ENCODE measurements around the gene RAB29.

Gene RAB29

GRCh38 chr1:205813755-205814058 is 38.4 kb upstream of the RAB29 start:
- peaks cover 0 to 45% (median 36%) of the 10 kb centered on the region in 4 donors for H3K4me1 ChIP-seq
- no peak for TF ChIP-seq CTCF (IDR thresholded peaks at IDR 0.05)
- no peak for DNase-seq

GRCh38 chr1:205812878-205813754 is 37.8 kb upstream of the RAB29 start, which contains the start of gene SLC41A1:
Gene SLC41A1, minus strand, starts transcription at chr1:205813198. Its CDS starts 2,757 bp downstream, at chr1:205810441.
- intact Hi-C loops (cut with DNase I; ENCODE audit: low total_unique reads) = loop anchor here (10.0 kb wide), 1 partner anchor 58 kb away; the partner anchor contains the start of gene NUCKS1
- Histone ChIP-seq H3K4me3 (peak within 1 kb of the TSS; percentile 93 to 97), H3K27me3 (no peaks in the 10 kb centered on the region), H3K4me1 (peaks cover 0 to 51% (median 39%) of the 10 kb centered on the region in 4 donors), H3K36me3 (peaks cover 0 to 17% (median 15%) of the 10 kb centered on the region in 3 donors), H3K9me3 (no peaks in the 10 kb centered on the region), H3K27ac (peak within 1 kb of the TSS; percentile 91 to 93)
- peak in 1 of 2 experiments; percentile 8 for TF ChIP-seq CTCF (IDR thresholded peaks at IDR 0.05)
- peak; percentile 96 to 98 for DNase-seq

More at GRCh38 chr1:205813755-205814058, 38.4 kb upstream of the RAB29 start:
- Histone ChIP-seq H3K27ac (peak overlapping the region; percentile 91 to 93), H3K27me3 (no peaks in the 10 kb centered on the region), H3K9me3 (no peaks in the 10 kb centered on the region), H3K4me3 (peak overlapping the region; percentile 93 to 97), H3K36me3 (peaks cover 0 to 17% (median 15%) of the 10 kb centered on the region in 3 donors)
- intact Hi-C loops (cut with DNase I; ENCODE audit: low total_unique reads) = loop anchor here (10.0 kb wide), 1 partner anchor 59 kb away; the partner anchor contains the start of gene NUCKS1

DNA sequence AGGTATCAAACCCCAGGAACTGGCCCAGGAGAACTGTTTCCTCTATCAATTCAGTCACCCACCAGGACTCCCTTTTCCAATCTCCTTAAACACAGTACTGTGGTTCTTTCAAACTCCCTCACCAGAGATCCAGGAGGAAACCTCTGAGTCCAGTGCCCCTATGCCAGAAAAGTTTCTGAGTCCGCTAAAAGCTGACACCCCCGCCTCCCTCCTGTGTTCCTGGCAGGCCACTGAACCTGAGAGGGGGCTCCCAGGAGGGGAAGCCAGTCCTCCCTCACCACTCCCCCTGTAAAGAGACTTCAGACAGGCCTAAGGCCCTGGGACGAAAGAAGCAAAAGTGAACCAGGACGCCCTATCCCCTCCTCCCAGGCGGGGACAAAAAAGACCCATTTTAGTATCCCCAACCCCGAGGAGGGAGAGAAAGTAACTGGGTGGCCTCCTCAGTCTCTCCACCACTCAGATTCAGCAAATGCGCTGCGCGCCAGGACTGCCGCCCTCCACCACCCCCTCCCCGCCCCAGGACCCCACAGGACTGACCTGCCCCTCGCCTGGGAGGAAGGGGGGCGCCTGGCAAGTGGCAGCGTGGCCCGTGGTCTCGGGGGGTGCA is 37.1 kb upstream of the RAB29 start:
- Histone ChIP-seq H3K4me3 (peak overlapping the region; percentile 93 to 97), H3K4me1 (peaks cover 0 to 57% (median 39%) of the 10 kb centered on the region in 4 donors), H3K36me3 (peaks cover 0 to 17% (median 15%) of the 10 kb centered on the region in 3 donors), H3K9me3 (no peaks in the 10 kb centered on the region), H3K27me3 (no peaks in the 10 kb centered on the region), H3K27ac (peak overlapping the region; percentile 91 to 93)
- DNase-seq = peak; percentile 38 to 76
- intact Hi-C loops (cut with DNase I; ENCODE audit: low total_unique reads) = loop anchor here (10.0 kb wide), 1 partner anchor 58 kb away; the partner anchor contains the start of gene NUCKS1
- no peak for TF ChIP-seq CTCF (IDR thresholded peaks at IDR 0.05)

GRCh38 chr1:205811660-205812059 is 36.4 kb upstream of the RAB29 start:
- Histone ChIP-seq H3K27me3 (no peaks in the 10 kb centered on the region), H3K27ac (peak overlapping the region; percentile 91 to 93), H3K4me1 (peaks cover 0 to 64% (median 43%) of the 10 kb centered on the region in 4 donors), H3K9me3 (no peaks in the 10 kb centered on the region), H3K36me3 (peaks cover 0 to 17% (median 15%) of the 10 kb centered on the region in 3 donors), H3K4me3 (peak overlapping the region; percentile 93 to 97)
- DNase-seq = no peak
- intact Hi-C loops (cut with DNase I; ENCODE audit: low total_unique reads) = loop anchor here (10.0 kb wide), 1 partner anchor 57 kb away; the partner anchor contains the start of gene NUCKS1
- TF ChIP-seq CTCF (IDR thresholded peaks at IDR 0.05) = no peak

DNA sequence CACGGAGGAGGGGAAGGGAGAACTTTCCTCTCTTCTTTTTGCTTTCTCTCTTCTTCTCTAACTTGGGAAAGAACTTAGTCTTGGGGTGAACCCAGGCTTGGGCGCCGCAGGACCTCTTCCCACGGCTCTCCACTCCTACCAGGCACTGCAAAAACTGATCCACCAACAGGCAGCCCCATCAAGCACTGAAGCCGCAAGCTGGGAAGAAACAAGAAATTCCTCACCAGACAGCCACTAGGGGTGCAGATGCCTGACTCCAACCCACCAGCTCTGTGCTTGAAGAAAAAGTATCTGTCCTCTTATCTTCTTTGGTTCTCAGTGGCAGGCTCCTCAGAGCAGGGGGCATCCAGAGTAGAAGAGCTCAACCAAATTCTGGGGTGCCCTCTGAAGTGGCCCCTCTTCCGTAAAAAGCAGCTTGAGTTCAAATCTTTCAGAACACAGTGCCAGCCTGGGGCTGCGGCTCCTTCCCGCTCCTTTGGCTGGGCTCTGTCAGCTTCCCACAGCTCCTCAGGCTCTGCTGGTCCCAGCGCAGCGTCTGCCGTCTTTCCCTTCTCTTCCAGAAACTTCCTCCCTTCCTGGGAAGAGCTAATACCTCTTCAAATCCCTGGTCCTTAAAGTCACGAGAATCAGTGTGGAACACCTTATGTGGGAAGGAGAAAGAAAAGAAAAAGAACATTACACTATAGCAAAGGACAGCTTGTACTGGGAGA is 35.3 kb upstream of the RAB29 start:
- H3K27ac ChIP-seq = peak overlapping the region in 1 of 2 donors; percentile 91
- H3K27me3 ChIP-seq = no peaks in the 10 kb centered on the region
- no peak for TF ChIP-seq CTCF (IDR thresholded peaks at IDR 0.05)
- DNase-seq = no peak
- no peaks in the 10 kb centered on the region for H3K9me3 ChIP-seq
- H3K4me3 ChIP-seq = peak overlapping the region in 1 of 2 donors; percentile 6
- peaks cover 0 to 17% (median 15%) of the 10 kb centered on the region in 3 donors for H3K36me3 ChIP-seq
- intact Hi-C loops (cut with DNase I; ENCODE audit: low total_unique reads) = loop anchor here (10.0 kb wide), 1 partner anchor 56 kb away; the partner anchor contains the start of gene NUCKS1
- peaks cover 0 to 75% (median 52%) of the 10 kb centered on the region in 4 donors for H3K4me1 ChIP-seq

Data from tibial artery (tissue), 4 donors.